GM13977 (cell line): ENCODE data around the gene SPRYD3.

Source experiments
- DNase-seq: peaks from one replicate; pipeline ENCODE4 v3.0.0; 2012; ENCODE audit warnings: low spot score
- CTCF ChIP-seq: IDR thresholded peaks from 2 replicates; pipeline ENCODE4 v1.5.1; 2012; ENCODE audit warnings: mild to moderate bottlenecking, control low read depth; ENCODE audit not compliant: insufficient read depth; ENCODE audit errors: extremely low read depth, missing control alignments
- in situ Hi-C: fragments of 300-500 bp; cut with MboI; formaldehyde crosslinking; loops from one replicate; pipeline ENCODE4 v1.12.0; 2022; ENCODE audit warnings: low sequenced_read_pairs, low pct_unique_long_range_greater_than_20kb, mixed read lengths, inconsistent platforms; ENCODE audit not compliant: unreplicated experiment

Gene SPRYD3

GRCh38 chr12:53101266-53101665 is 22.1 kb upstream of the SPRYD3 start:
- DNase-seq: no peak
- TF ChIP-seq CTCF: no peak
- in situ Hi-C loops: no loop called here

DNA sequence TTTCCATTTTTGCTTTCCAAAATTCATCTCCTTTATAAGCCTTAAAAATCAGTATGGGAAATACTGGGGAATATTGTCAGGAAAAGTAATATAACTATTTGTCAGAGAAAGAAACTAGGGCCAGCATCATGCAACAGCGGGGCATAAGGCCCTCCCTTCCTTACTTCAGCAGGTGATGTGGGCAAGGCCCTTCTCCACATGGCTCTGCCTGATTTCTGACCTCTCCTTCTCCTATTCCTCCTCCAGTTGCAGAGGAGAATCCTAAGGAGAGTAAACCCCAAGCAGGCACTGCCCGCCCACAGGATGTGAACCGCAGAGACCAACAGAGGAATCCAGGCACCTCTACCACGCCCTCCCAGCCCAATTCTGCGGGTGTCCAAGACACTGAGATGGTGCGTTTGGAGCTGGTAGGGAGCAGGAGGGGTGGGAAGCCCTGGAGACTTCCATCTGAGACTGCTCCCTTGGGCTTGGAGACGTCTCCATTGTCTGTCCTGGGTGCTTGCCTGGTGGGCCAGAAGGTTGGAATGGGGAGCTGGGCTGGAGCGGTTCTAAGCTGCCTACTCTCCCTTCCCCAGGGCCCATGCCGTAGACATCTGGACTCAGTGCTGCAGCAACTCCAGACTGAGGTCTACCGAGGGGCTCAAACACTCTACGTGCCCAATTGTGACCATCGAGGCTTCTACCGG is 21.4 kb upstream of the SPRYD3 start:
- in situ Hi-C loops: no loop called here
- TF ChIP-seq CTCF: no peak
- peak; percentile 12 for DNase-seq

DNA sequence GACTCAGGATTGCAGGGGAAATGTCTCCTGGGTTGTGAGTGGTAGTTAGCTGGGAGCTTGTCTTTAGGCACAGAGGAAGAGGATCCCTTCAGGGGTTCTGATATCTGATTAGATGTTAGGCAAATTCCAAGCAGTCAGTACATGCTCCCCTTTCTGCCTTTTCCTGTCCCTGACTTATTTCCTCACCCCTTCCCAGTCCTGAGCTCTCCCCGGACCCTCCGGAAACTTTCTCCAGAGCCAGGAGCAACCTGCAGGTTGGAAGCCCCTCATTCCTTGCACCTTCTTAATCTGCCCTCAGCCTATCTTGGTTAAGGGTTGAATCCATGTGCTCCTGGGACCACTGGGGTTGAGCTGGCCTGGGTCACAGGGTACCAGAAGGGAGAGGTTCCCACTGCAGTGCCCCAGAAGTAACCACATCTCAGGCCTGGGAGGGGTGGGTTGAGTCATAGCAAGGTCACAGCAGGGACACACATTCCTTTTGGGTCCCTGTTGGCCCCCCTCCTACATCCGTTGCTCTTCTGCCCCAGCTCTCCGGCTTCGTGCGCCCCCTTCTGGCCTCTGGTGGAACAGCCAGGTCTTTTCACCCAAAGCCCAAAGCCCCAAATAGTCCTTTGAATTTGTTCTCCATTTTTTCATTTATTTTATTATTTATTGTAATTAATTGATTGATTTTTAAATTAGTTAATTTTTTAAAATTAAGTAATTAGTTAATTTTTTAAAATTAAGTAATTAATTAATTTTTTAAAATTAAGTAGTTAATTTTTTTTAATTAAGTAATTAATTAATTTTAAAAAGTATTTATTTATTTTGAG is 20.1 kb upstream of the SPRYD3 start:
- in situ Hi-C loops: no loop called here
- peak; percentile 94 for TF ChIP-seq CTCF
- peak; percentile 90 for DNase-seq

GRCh38 chr12:53098354-53098981 is 19.3 kb upstream of the SPRYD3 start:
- peak; percentile 39 for DNase-seq
- in situ Hi-C loops: no loop called here
- no peak for TF ChIP-seq CTCF

DNA sequence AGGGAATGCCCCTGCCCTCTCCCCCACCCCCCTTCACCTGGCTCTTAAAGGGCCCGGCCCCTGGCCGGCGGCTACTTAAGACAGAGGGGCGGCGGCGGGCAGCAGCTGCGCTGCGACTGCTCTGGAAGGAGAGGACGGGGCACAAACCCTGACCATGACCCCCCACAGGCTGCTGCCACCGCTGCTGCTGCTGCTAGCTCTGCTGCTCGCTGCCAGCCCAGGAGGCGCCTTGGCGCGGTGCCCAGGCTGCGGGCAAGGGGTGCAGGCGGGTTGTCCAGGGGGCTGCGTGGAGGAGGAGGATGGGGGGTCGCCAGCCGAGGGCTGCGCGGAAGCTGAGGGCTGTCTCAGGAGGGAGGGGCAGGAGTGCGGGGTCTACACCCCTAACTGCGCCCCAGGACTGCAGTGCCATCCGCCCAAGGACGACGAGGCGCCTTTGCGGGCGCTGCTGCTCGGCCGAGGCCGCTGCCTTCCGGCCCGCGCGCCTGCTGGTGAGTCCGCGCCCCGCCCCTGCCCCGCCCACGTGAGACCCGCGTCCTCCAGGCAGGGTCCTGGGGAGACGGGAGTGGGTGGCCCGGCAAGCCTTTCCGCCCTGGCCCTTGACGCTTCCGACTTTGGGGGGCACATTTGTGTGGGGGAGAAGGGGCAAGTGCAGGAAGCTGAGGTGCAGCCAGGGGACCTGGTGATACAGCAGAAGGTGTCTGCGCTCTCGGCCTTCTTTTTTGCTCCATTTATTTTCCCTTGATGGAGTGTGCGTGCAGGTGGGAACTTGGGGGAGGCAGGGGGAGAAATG is 18.6 kb upstream of the SPRYD3 start, which contains the start of gene IGFBP6:
TSS of gene IGFBP6 (plus strand) at position 104 of the 790 bp plus-strand sequence. CDS start at position 155, 51 bp downstream.
- DNase-seq: peak; percentile 65
- in situ Hi-C loops: no loop called here
- TF ChIP-seq CTCF: no peak

- TF ChIP-seq CTCF: no peak
- in situ Hi-C loops: no loop called here
- no peak for DNase-seq
Measured at GRCh38 chr12:53097207-53097563, 18.0 kb upstream of the SPRYD3 start.
